ENCODE data around the gene HOXB13. TPM values are rescaled to one million over a fixed set of nuclear protein-coding genes. Genes with fewer than 3 reads are reported as not detected.
"Not testable (repeated sequence)": the region's sequence is repeated elsewhere in the genome, so short reads cannot be mapped to it uniquely, and the experiment has no call there.

HOXB13 gene
- polyA plus RNA-seq, 1 donor from 2014 or later = not detected

DNA sequence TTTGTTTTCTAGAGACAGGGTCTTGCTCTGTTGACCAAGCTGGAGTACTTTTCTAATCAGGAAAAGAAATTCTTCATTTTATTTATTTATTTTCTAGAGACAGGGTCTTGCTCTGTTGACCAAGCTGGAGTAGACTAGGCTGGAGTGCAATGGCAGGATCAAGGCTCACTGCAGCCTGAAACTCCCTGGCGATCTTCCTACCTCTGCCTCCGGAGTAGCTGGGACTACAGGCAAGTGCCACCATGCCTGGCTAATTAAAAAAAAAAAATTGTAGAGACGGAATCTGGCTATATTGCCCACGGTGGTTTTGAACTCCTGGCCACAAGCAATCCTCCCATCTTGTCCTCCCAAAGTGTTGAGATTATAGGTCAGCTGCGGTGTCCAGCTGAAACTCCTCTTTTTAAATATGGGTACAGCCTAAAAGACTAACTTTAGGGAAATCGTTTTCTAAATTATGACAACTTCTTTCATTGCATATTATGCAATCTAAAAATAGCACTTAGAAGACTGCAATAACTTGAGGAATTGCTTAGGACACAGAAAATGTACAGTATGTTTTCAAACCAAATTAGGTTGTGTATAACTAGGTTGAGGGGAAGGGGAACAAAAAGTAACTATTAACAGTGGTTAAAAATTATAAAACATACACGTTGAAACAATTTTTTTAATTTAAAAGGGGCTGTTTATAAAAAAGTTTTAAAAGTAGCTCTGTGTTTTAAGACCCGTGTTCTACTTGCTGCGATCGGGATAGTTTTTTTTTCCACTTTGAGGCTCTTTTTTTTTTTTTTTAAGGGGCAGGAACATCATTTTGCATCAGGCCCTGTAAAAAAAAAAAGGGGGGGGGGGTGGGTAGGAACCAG lies 11.0 kb downstream of the HOXB13 start:
- Histone ChIP-seq H3K9me3 (ENCODE audit: low read length) (peaks cover 5% of the 10 kb centered on the region), H3K79me2 (replicated peaks; ENCODE audit: insufficient read depth, low read length) (no peaks in the 10 kb centered on the region), H2AFZ (ENCODE audit: low read depth, low read length) (no peak overlapping the region), H4K20me1 (ENCODE audit: insufficient read depth) (no peaks in the 10 kb centered on the region), H3K27ac (ENCODE audit: low read length) (no peak overlapping the region), H3K9me2 (ENCODE audit: insufficient read depth, low read length) (no peaks in the 10 kb centered on the region), H3F3A (ENCODE audit: insufficient read depth, low read length, poor library complexity, severe bottlenecking) (no peaks in the 10 kb centered on the region), H3K27me3 (ENCODE audit: insufficient read depth, low read depth, low read length) (peaks cover 100% of the 10 kb centered on the region), H3K4me3 (ENCODE audit: low read length) (no peak overlapping the region), H3K4me2 (ENCODE audit: low read length) (no peak overlapping the region), H3K36me3 (ENCODE audit: insufficient read depth, low read length) (no peaks in the 10 kb centered on the region), H3K9ac (ENCODE audit: low read length) (no peak overlapping the region)
- TF ChIP-seq MXI1 (conservative IDR thresholded peaks at IDR 0.05; ENCODE audit: poor library complexity, severe bottlenecking) (no peak), TAF1 (IDR thresholded peaks at IDR 0.05; ENCODE audit: low read depth) (no peak), POLR2AphosphoS5 (IDR thresholded peaks at IDR 0.05) (no peak), EP300 (conservative IDR thresholded peaks at IDR 0.05; ENCODE audit: poor library complexity, severe bottlenecking) (no peak), SMC3 (conservative IDR thresholded peaks at IDR 0.05; ENCODE audit: poor library complexity) (no peak), RAD21 (conservative IDR thresholded peaks at IDR 0.05) (no peak), EZH2 (IDR thresholded peaks at IDR 0.05; ENCODE audit: borderline replicate concordance, insufficient read depth, low read length, poor library complexity, severe bottlenecking) (no peak)
- TF ChIP-seq, protein P1, sequence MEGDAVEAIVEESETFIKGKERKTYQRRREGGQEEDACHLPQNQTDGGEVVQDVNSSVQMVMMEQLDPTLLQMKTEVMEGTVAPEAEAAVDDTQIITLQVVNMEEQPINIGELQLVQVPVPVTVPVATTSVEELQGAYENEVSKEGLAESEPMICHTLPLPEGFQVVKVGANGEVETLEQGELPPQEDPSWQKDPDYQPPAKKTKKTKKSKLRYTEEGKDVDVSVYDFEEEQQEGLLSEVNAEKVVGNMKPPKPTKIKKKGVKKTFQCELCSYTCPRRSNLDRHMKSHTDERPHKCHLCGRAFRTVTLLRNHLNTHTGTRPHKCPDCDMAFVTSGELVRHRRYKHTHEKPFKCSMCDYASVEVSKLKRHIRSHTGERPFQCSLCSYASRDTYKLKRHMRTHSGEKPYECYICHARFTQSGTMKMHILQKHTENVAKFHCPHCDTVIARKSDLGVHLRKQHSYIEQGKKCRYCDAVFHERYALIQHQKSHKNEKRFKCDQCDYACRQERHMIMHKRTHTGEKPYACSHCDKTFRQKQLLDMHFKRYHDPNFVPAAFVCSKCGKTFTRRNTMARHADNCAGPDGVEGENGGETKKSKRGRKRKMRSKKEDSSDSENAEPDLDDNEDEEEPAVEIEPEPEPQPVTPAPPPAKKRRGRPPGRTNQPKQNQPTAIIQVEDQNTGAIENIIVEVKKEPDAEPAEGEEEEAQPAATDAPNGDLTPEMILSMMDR (IDR thresholded peaks at IDR 0.05; ENCODE audit: poor library complexity, severe bottlenecking) = no peak
- TF ChIP-seq, protein P2, sequence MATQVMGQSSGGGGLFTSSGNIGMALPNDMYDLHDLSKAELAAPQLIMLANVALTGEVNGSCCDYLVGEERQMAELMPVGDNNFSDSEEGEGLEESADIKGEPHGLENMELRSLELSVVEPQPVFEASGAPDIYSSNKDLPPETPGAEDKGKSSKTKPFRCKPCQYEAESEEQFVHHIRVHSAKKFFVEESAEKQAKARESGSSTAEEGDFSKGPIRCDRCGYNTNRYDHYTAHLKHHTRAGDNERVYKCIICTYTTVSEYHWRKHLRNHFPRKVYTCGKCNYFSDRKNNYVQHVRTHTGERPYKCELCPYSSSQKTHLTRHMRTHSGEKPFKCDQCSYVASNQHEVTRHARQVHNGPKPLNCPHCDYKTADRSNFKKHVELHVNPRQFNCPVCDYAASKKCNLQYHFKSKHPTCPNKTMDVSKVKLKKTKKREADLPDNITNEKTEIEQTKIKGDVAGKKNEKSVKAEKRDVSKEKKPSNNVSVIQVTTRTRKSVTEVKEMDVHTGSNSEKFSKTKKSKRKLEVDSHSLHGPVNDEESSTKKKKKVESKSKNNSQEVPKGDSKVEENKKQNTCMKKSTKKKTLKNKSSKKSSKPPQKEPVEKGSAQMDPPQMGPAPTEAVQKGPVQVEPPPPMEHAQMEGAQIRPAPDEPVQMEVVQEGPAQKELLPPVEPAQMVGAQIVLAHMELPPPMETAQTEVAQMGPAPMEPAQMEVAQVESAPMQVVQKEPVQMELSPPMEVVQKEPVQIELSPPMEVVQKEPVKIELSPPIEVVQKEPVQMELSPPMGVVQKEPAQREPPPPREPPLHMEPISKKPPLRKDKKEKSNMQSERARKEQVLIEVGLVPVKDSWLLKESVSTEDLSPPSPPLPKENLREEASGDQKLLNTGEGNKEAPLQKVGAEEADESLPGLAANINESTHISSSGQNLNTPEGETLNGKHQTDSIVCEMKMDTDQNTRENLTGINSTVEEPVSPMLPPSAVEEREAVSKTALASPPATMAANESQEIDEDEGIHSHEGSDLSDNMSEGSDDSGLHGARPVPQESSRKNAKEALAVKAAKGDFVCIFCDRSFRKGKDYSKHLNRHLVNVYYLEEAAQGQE (IDR thresholded peaks at IDR 0.05; ENCODE audit: borderline replicate concordance) = no peak

DNA sequence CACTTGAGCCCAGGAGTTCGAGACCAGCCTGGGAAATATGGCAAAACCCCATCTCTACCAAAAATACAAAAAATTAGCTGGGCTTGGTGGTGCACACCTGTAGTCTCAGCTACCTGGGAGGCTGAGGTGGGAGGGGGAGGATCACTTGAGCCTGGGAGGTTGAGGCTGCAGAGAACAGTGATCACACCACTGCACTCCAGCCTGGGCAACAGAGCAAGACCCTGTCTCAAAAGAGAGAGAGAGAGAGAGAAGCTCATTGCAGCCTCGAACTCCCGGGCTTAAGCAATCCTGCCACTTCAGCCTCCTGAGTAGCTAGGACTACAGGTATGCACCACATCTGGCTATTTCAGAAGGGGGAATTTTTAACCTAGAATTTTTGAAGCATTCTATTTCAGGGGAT lies 12.0 kb downstream of the HOXB13 start:
- H2AFZ ChIP-seq (ENCODE audit: low read depth, low read length); H3K9me2 ChIP-seq (ENCODE audit: insufficient read depth, low read length); H3K79me2 ChIP-seq (replicated peaks; ENCODE audit: insufficient read depth, low read length); H3K9ac ChIP-seq (ENCODE audit: low read length); H3K27ac ChIP-seq (ENCODE audit: low read length); H3K36me3 ChIP-seq (ENCODE audit: insufficient read depth, low read length); H4K20me1 ChIP-seq (ENCODE audit: insufficient read depth); H3K4me3 ChIP-seq (ENCODE audit: low read length); H3K9me3 ChIP-seq (ENCODE audit: low read length); H3F3A ChIP-seq (ENCODE audit: insufficient read depth, low read length, poor library complexity, severe bottlenecking); H3K4me2 ChIP-seq (ENCODE audit: low read length): not testable (repeated sequence)
- H3K27me3 ChIP-seq (ENCODE audit: insufficient read depth, low read depth, low read length) = peaks cover 99% of the 10 kb centered on the region

Data from neural cell (in vitro differentiated cells).